Measurements from ENCODE around the gene MAB21L1.

MAB21L1 gene

DNA sequence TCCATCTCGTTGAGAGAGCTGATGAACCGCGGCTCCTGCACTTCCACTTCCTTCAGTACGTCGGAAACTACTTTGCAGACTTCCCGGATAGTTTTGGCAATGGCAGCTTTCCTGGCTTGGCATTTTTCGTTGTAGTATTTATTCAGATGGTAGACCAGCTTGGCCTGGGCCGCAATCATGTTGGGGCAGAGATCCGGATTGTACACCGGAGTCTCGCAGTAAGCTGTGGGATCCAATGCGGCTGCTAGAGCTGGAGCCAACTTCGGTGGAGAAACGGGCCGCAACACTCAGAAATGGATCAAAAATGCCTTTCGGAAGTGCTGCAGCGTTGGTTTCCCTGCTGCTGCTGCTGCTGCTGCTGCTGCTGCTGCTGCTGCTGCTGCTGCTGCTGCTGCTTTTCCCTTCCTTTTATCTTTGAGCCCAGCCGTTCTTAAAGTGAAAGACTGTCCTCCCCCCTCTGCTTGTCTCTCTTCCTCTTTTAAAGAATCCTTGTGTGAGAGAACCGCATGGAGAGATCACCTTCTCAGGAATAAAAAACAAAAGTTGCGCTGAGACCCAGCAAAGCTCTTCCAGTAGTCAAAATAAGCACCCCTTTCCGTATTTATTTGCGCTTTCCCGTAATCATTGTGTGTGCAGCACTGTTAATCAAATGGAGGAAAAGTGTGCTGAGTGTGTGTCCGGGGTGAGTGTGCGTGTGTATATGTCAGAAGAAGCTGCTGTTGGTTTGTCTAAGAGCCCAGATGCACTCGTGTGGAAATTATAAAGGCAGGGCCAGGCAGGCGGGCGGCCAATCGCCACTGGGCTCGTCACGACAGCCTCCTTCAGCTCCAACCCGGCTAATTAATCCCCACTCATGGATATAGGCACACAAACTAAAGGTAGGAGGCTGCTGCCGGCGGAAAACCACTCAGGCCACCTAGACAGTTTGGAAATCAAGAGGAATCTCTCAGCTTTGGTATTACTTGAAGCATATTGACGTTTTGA, at the start of gene MAB21L1:
TSS of gene MAB21L1 (minus strand) at position 730 of the 984 bp plus-strand sequence. CDS start at position 179, 551 bp downstream.
- DNase-seq, result peak in 1 of 2 donors; percentile 12

DNA sequence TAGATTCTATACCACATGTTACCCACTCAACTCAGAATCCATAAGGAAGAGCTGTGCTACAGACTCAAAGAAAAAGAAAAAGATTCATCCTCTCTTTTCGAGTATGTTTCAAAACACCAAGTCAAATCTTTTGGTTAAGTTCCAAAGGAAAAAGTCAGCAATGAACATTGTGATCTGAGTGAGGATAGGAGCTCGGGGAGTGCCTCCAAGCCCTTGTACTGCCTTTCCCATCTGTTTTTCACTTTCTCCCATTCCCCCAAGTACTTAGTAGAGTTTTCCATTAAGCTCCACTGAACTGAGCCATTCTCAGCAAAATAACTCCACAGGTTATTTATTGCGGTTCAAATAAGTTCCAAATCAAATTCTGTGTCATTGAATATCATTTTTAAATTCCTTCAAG, 47.7 kb upstream of the MAB21L1 start:
- DNase-seq, result no peak

DNA sequence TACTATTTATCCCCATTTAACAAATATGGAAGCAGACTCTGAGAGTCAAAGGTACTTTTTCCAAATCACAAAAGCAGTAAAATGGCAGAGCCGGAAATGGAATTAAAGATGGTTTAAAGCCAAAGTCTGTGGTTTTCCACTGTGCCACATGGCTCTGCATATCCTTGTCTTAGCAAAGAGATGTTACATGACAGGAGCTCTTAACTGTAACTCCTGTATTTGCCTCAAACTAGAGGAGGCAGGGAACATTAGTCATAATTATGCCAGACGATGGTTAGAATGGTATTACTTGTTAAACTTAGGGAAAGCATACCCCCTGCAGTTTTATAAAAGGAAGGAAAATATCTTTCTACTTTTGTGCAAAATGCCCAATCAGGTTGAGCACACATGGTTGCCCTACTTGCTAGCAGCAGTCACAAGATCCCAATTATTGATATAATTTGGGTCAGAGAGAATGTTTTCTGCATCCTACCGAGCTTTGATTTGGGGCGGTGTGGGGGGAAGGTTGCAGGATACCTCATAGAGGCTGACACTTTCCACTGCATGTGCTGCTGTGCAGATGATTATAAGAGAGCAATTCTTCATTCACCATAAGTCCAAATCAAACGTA, 42.0 kb upstream of the MAB21L1 start:
- DNase-seq, result no peak

DNA sequence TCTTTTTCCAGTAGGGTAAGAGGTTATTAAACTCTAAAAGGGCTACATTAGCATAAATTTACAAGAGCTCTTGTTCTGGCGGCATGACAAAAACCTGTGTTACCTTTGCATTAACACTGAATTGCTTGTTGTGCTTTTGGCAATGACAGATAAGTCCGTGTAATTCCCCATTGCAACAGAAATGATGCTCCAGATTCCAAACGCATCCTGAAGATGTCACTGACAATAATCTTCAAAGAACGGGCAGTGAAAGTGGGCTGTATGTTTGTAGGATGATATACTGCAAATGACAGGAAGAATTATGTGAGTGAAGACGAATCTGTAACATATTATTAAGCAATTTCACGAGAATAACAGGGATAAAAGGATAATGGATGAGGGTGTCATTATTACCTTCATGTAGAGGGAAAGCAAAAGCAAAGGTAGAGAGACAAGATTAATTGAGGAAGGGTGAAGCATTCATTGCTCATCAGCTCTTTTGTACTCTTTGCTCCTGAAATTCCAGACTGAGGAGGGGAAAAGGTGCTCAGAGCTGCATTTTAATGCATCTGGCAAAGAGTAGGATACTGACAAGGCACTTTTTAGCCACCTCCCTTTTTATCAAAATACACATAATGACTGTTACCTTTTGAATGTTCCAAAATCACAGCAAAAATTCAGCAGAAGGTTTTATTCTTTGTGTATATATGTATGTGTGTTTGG, 38.5 kb upstream of the MAB21L1 start:
- DNase-seq, result no peak

DNA sequence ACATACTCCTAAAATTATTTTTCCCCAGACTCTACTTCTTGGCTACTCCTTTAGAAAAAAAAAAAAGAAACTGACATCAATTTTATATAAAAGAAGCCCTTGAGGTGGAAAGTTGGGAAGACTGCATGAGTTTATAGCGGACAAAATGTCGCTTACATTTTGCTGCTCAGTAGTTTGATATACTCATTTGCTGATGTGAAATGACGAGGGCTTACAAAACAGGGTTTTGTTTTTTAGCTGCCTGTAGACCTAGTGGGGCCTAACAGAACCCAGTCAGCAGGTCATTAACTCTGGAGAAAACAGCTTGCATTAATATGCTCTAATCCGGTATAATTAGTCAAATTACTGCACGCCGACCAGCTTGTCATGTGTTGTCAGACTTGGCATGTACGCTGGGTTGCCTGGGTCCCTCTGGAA, 37.6 kb upstream of the MAB21L1 start:
- DNase-seq, result no peak

DNA sequence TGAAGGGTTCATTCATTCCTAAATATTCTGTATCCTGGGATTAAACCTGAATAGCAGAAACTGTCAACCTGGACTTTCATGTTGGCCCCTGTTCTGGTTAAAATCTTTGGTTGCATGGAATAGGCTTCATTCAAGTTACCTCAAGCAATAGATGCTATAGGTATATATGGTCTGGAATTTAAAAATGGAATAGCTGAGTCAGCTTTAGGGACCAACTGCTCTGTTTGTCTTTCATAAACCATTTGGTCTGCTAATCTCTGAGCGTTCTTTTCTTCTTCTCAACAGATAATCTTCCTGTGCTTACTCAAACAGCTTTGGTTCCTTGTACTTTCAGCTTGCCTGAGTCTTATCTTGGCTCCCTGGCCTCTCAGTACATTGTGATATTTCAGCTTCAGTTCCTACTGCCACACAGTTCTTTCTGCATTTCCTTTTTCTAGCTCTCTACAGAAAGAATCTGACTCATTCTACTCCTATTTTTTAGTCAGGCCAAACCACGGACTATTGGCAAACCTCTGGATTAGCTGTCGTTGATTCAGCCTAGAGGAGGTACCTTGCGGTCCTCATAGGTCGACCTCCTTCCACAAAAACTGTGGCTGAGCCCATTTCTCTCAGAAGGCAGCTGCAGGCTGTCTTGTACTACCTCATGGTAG, 35.9 kb upstream of the MAB21L1 start:
- no peak for DNase-seq

DNA sequence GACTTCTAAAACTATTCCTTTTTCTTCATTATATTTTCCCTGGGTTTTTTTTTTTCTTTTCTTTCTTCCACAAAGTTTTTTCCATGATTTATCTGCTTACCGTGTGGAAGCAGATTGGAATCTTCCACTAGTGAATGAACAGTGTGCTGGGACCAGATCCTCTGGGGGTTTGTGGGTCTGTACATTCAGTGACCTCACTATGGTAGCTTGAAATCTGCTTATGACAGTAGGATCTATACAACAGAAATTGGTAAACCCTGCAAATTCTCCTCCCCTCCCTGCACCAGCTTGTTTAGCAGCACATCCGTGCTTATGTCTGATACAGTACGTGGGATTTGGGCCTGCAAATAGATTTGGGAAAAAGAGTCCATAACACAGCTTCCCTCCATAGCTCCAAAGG, 26.0 kb upstream of the MAB21L1 start:
- no peak for DNase-seq

DNA sequence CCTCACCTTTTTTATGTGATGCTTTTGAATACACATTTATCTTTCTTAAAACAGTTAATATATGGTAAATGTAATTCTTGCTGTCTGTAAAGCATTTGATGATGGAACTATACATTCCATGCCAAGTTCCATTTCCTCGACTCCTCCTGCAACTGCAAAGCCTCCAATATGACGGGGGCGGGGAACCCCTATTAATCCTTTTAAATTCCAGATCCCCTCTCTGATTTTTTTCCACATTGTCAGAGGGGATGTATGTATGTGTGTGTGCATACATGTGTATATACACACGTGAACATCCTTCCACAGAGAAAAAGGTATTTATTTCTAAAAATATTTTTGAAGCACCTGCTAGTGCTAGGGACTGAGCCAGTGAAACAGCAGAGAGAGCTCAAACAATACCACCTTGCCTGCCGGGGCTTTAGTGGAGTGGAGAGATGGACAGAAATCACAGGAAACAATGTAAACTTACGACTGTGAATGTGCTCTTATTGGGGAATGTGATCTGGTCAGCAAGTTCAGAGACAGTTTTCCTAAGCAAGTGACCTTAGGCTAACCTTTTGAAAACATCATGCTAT, 25.3 kb upstream of the MAB21L1 start:
- DNase-seq, result no peak

DNA sequence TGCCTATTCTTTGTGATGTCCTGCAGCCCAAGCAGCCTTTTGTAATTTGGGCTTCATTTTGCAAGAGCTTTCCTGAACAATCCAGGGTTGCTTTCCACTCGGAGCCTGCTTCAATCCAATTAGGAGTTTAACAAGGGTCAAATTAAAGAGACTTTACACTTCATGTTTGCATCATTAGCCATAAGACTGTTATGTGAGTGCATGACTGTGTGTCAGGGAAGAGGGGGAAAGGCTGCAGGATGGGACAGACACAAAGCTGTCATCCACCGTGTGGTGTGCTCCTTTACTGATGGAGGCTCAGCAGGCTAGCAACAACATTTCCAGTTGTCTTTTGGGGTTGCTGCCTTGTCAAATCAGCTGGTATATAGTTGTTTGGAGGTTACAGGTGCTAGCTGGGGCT, 23.7 kb upstream of the MAB21L1 start:
- DNase-seq, result no peak

DNA sequence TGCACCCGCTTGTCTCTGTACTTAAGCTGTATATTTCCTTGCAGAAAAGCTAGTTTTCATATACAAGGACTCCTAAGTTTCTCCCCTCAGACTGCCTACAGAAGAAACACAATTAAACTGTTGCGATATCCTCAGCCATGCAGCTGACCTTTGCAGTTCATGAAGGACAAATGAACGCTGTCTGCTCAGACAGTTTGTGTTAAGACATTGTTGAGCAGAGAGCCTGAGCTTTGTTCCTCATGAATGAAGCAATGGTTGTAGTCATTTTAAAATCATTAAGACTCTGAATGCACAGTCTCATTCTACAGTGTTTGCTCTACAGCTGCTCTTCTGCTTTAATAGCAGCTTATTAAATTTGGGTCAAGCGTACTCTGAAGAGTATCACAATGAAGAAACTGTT, 23.2 kb upstream of the MAB21L1 start:
- no peak for DNase-seq

DNA sequence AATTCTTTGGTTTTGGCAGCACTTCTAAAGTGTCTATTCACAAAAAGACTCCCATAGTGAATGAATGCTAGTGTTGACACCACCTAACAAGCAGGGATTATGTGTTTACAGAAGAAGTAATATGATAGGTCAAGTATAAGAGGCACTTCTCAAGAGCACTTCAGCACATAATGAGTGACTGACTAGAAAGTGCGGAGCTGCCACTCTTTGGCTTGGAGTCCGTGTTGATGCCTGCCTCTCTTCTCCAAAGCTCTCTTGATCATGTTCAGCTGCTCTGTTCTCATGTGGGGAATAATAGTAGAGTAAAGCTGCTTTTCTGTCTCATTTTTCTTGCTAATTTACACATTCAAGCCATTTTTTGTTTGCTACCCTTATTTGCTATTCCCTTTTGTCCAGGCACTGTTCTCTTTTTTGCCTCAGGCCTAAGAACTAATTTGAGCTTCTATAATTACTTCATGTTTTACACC, 22.7 kb upstream of the MAB21L1 start:
- no peak for DNase-seq

DNA sequence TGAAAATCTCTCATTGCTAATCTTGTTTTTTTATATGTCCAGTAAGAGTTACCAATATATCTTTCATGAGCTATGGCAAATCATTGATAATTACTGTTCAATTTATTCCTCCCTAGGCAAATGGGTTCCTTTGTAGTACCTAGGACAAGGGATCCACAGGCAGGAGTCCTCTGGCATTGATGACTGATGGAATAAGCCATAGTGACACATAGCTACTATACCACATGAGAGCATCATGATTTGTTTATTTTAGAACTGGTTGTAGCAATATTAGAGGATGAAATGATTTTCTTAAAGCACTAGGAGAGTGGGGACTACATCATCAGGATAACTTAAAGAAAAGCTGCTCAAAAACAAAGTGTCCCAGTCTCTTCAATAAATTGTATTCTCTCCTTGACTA, 21.7 kb upstream of the MAB21L1 start:
- no peak for DNase-seq

DNA sequence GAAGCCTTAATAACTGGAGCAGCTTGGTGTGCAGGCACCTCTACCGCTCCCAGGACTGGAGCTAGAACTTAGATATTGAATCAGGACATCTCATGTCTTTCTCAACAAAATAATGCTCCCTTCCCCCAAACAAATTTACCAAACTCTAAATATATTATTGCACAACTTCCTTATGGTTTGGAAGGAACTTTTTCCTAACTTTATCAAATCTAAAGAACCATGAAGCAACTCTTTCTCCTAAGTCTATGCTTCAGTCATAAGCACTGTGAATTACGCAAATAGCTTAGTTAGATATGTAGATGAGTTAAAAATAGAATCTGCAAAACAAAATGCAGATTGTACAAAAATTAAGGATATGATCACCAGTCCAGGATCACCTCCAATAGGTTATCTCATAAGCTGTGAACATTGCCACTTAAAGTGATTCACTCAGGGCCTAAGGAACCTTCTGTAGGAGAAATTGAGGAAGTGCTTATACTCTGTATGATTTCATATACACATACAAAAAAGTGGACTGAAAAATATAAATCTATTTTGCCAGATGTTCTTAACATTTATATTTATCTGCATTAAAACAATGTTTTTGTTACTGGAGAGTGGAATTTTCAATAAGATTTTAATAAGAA, 20.4 kb upstream of the MAB21L1 start:
- DNase-seq, result no peak

DNA sequence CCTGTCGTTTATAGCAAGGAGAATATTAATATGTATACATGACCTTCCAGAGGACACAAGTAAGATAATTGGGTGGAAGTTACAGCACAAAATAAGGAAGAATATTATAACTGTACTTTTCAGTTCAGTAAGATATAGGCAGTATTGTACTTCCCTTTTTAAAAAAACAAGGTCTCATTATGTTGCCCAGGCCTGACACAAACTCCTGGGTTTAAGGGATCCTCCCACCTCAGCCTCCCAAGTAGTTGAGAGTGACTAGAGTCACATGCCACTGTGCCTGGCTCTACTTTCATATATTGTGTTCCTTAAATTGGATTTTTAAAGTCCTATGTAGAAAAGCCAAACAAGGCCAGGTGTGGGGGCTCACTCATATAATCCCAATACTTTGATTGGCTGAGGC, 19.5 kb upstream of the MAB21L1 start:
- DNase-seq, result no peak

DNA sequence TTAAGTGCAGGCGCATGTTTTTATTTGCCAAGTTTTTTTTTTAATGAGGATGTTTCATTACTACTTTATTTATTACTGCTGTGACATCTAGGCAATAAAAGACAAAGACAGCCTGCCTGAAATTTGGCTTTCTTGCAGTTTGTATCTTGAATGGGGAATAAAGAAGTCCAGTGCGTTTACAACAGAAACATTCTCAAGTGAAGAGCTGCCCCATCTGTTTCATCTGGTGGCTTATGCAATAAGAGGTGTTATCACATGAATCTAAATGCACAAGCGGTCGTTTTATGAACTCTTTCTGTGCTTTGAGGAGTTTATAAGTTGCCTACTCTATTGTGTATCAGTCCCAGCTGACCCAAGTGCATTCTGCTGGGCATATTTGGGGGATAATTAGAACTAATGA, 12.6 kb upstream of the MAB21L1 start:
- DNase-seq, result no peak

DNA sequence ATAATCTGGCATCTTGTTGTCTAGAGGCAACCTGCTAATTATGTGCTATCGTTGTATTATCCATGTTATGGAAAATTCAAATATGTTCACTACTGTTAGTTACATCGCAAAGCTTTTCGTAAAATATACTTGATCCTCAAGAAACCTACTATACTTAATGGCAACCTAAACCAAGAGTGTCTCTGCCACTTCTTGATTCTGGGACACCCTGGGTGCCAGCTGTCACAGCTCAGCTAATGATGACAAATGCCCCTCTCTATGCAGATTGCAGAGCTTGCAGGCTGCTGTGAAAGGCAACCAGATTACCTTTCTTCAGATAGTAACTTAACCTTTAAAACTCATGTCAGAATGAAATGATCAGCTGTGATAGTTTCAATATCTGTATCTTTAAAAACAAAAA, 8.9 kb upstream of the MAB21L1 start:
- no peak for DNase-seq

DNA sequence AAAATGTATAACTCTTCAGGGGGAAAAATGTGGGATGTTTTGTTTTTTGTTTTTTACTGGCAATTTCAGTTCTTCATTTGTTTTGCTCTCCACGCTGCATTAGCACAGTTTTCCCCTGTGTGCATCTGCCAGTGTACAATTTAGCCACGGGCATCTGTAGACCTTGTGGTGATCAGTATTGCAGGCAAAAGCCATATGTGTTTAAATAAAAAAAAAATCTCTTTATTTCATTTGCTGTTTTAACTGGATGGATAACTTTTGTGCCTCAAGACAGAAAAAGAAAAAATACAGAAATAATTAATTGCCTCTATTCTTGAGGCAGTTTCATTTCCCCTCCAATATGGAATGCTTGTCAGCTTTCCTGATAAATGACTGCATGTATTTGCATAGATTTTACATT, 7.9 kb upstream of the MAB21L1 start:
- no peak for DNase-seq

DNA sequence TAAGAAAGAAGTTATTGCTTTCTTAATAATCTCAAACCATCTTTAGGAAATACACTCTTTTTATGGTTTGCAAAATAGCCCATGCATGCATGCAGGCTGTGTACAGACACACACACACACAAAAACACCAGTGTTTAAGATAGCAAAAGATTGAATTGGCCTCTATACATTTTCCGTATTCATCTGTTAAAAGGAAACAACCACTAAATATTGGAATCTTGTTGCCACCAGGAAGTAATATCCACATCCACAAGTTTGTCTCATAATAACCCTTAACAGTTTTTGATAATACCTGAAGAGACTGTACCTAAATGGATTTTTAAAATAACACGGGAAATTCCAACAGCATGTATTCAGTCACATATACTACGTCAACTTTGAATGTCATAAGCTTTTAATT, 7.3 kb upstream of the MAB21L1 start:
- DNase-seq, result no peak

DNA sequence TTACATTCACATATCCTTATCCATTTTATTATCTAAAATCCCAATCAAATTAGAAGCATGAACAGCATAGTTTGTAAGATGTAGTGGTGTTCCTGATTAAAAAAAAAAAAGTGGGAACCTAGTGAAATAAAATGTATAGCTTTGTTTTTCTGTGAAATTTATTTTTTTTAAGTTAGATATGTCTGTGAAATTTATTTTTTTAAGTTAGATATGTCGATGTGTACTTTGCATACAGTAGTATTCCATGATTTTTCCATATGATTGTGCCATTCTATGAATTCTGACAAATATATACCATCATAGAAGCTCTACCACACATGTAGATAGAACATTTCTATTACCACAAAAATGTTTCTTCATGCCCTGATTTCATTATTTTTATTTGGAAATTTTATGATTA, 6.0 kb upstream of the MAB21L1 start:
- DNase-seq, result no peak

DNA sequence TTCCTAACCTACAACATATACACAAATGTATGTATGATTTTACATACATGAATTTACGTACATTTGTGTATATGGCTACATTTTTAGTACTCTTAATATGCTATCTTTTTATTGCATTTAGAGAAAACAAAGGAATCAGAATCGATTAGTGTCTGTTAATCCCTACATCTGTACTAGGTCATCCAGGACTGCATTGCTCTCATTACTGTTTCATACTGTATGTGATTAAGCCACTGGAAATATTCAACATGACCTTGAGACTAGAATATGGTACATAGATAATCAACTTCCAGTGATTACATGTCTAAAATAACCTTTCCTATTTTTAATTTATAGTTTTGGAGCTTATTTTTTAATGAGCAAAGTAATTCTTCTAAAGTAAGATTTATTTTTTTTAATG, 5.3 kb upstream of the MAB21L1 start:
- DNase-seq, result no peak

DNA sequence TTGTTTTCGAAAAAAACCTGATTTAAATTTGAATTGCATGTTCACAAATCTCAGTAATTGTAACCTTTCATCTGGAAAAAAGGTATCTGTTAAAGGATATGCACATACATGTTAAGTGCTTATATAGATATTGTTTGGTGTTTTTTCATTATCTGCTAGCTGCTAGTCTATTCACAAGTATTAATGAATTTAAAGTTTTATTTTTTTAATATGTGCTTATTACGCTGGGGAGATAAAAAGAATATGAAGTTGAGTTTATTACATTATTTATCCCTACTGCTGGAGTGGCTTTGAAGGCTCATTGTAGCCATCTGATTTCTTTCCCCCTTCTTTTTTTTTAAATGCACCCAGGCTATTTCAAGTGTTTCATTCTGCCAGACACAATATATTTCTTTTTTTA, 3.9 kb upstream of the MAB21L1 start:
- no peak for DNase-seq

DNA sequence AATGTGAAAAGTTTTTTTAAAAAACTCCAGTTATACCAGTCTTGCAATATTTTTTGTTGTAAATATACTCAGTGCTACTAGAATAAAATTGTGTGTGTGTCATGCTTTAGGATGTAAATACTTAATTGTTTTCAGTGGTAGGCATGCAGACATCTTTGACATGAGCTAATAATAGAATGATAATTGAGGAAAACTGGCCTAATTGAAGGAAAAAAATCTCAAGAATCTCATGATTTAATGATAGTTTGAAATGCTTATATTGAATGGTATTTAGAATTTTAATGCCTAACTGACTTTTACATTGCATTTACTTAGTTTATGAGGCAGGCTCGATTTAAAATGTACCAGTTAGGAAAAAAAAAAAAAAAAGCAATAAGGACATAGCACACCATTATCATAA, 3.2 kb upstream of the MAB21L1 start:
- DNase-seq, result no peak

Data from CD4-positive, alpha-beta T cell treated with Interferon alpha-2 for 1 hour (primary cell).